Activated T-cell treated with anti-CD3 and anti-CD28 coated beads, Interleukin-2, amount 50 U/mL, for 48 hours (primary cell): ENCODE measurements around the gene IFNA2.
"Not testable (repeated sequence)": the region's sequence is repeated elsewhere in the genome, so short reads cannot be mapped to it uniquely, and the experiment has no call there.

Experiments
- DNase-seq, 2 experiments: peaks; one replicate each; pipeline ENCODE4 v3.0.0-alpha.2; 2020

Gene IFNA2

DNA sequence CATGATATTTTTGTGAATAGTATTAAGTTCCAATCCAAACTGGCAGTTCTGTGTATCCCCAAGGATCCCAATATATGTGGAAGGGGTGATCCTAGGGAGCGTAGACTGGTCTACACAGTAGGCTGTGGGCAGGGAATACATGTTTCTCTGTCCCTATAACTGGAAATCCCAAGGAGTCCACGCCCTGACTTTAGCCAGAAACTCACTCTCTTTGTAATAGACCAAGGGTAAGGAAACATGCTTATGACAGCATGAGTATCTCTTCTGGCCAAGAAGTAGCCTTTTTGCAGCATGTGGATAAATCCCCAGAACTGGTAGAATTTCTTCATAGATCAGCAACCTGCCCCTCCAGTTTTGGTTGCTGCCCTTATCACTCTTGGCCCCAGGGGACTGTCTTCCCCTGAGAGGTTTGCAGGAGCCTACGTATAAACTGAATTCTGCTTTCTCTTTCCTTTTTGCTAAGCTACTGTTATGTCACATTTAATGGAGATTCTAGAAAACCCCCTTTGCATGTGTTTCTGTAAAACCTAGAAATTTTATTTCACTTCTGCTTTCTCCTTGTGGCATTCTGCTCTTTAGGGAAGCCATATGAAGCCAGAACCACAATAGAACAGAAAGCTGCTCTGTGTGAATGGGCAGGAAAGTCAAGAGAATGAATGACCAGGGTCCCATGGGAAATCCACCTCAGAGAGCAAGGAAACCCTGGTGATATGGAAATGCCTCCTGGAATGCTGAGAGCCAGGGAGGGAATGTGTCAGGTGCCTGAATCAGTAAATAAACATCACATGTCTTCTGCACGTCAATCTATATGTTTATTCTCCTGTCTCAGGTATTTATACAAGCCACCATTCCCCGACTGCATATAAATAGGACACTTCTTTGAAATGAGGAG lies 3.5 kb downstream of the IFNA2 start:
- no peak for DNase-seq

- DNase-seq, result not testable (repeated sequence)
Observed at GRCh38 chr9:21371467-21371866, 13.7 kb downstream of the IFNA2 start.

GRCh38 chr9:21367957-21368356 lies 17.2 kb downstream of the IFNA2 start, which contains the start of gene IFNA13:
Gene IFNA13 (minus strand): TSS chr9:21368057. CDS start chr9:21368010, 47 bp downstream.
- no peak for DNase-seq

GRCh38 chr9:21367169-21367568 lies 18.0 kb downstream of the IFNA2 start:
- DNase-seq, result not testable (repeated sequence)

- no peak for DNase-seq
Observed at GRCh38 chr9:21362287-21362686, 22.9 kb downstream of the IFNA2 start.

GRCh38 chr9:21357479-21358460 lies 27.4 kb downstream of the IFNA2 start:
- DNase-seq, result peak in 1 of 2 experiments; percentile 29

GRCh38 chr9:21350787-21351186 lies 34.4 kb downstream of the IFNA2 start, which contains the start of gene IFNA6:
Gene IFNA6 (minus strand): TSS chr9:21350887. CDS start chr9:21350887, 0 bp downstream.
- no peak for DNase-seq

DNA sequence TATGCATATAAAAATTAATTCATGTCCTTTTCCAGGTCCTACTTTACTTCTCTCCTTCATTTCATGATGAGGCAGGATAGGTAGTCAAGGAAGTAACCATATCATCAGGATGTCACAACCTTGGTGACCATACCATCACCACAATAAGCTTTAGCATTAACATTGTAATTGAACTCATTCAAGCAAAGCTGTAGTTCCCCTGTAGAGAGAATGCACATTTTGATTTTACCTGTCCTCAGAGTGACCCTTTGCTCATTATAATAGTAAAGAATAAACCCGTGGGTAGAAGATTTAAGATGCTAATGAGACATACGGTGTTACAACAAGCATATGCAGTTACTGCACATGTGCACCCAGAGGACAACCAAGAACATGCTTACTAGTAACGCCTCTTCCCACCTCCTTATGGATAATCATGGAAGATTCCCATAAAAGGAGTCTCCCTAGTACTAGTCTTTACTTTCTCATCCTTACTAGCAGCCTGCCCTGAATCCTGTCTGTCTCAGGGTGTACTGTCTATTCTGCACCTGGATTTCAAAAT lies 36.7 kb downstream of the IFNA2 start:
- DNase-seq, result no peak

- no peak for DNase-seq
Observed at GRCh38 chr9:21340735-21341134, 44.5 kb downstream of the IFNA2 start.

GRCh38 chr9:21336457-21336856 lies 48.7 kb downstream of the IFNA2 start:
- no peak for DNase-seq

DNA sequence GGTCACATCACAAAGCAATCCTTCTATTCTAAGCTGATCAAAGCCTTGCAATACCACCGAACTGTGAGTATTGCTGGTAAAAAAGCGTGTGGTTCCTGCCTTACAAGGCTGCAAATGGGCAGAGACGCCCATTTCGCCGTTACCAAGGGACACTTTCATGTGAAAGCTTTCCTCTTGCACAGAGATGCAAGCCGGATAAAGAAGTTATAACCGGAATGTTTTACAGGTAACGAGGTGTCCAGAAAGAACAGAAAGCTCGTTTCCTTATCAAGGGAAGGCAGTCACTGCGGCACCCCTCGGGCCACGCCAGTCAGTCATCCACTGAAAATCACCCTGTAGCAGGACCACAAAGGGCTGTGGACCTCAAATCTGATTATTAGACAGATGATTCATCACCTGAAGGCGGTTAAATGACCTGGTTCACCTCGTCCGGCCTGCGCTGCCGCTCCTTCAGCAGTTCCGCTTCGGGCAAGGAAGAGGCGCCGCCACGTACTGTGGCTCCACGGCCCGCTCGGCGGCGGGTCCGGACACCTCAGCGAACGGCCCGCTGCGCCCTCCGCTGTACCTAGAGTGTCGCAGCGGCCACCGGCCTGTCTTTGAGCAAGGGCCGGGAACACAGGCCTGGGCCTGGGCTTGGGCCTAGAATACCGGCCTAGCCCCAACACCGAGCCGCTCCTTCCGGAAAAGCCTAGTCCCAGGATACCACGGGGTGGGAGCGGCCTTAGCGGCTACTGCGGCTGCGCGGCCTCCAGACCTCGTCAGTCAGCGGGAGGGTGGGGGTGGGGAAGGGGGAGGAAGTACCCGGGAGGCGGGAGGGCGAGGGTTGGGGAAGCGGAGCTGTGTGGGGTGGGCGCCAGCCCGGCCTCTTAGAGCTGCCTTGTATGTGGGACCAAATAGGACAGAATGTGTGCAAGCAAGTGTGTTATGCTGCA lies 50.2 kb downstream of the IFNA2 start, which contains the start of gene KLHL9:
Gene KLHL9 (minus strand): TSS at position 704 of the 932 bp plus-strand sequence. CDS start 545 bp downstream, at position 159.
- DNase-seq, result peak; percentile 89 to 91
